Measurements from ENCODE around the gene IZUMO1. TPM values are rescaled to one million over a fixed set of nuclear protein-coding genes. Genes with fewer than 3 reads are reported as not detected.

IZUMO1 gene
- total and polyA plus RNA-seq, 9 of the 15 experiments (the other 6 are each of a cell fraction or from before 2014, with no cell fraction given) = 0.14 to 2.1 (median 0.73) TPM

DNA sequence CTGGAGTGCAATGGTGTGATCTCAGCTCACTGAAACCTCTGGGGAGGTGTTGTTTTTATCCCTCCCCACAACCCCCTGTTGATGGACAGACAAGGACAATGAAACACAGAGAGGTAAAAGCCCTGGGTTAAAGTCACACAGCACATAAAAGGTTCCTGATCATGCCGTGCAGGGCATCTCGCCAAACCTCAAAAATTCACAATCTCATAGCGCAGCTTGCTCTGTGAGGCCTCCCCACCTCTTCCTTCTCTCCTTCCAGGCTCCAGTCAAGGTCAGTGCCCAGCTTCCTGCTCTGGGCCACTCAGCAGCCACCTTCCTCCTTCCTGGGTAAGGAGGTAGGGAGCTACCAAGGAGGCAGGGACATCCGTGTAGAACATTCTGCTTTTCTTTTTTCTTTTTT lies 48.7 kb downstream of the IZUMO1 start (continued):
- TF ChIP-seq, protein P1, sequence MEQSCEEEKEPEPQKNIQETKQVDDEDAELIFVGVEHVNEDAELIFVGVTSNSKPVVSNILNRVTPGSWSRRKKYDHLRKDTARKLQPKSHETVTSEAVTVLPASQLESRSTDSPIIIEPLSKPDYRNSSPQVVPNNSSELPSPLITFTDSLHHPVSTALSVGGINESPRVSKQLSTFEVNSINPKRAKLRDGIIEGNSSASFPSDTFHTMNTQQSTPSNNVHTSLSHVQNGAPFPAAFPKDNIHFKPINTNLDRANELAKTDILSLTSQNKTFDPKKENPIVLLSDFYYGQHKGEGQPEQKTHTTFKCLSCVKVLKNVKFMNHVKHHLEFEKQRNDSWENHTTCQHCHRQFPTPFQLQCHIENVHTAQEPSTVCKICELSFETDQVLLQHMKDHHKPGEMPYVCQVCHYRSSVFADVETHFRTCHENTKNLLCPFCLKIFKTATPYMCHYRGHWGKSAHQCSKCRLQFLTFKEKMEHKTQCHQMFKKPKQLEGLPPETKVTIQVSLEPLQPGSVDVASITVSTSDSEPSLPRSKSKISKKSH (CRISPR knock-in tag; IDR thresholded peaks at IDR 0.05) = no peak
- no peak for TF ChIP-seq NCOA4 (IDR thresholded peaks at IDR 0.05; ENCODE audit: partially characterized antibody)
- TF ChIP-seq KDM1A (IDR thresholded peaks at IDR 0.05) = peak; percentile 61 to 84
- TF ChIP-seq, protein P2, sequence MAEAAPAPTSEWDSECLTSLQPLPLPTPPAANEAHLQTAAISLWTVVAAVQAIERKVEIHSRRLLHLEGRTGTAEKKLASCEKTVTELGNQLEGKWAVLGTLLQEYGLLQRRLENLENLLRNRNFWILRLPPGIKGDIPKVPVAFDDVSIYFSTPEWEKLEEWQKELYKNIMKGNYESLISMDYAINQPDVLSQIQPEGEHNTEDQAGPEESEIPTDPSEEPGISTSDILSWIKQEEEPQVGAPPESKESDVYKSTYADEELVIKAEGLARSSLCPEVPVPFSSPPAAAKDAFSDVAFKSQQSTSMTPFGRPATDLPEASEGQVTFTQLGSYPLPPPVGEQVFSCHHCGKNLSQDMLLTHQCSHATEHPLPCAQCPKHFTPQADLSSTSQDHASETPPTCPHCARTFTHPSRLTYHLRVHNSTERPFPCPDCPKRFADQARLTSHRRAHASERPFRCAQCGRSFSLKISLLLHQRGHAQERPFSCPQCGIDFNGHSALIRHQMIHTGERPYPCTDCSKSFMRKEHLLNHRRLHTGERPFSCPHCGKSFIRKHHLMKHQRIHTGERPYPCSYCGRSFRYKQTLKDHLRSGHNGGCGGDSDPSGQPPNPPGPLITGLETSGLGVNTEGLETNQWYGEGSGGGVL (CRISPR knock-in tag; IDR thresholded peaks at IDR 0.05) = no peak
- TF ChIP-seq ESRRA (IDR thresholded peaks at IDR 0.05; ENCODE audit: borderline replicate concordance, low read depth) = peak; percentile 98
- no peak for TF ChIP-seq BRD4 (IDR thresholded peaks at IDR 0.05)
- TF ChIP-seq ZC3H4 (CRISPR knock-in tag; IDR thresholded peaks at IDR 0.05; ENCODE audit: borderline replicate concordance) = no peak
- no peak for TF ChIP-seq ZNF766 (CRISPR knock-in tag; conservative IDR thresholded peaks at IDR 0.05)
- no peak for TF ChIP-seq NR2C2 (CRISPR knock-in tag; IDR thresholded peaks at IDR 0.05)
- peak; percentile 22; the same call in 1 of the 2 replicates for TF ChIP-seq NR2C2 (tag; IDR thresholded peaks at IDR 0.05)
- TF ChIP-seq, protein P3, sequence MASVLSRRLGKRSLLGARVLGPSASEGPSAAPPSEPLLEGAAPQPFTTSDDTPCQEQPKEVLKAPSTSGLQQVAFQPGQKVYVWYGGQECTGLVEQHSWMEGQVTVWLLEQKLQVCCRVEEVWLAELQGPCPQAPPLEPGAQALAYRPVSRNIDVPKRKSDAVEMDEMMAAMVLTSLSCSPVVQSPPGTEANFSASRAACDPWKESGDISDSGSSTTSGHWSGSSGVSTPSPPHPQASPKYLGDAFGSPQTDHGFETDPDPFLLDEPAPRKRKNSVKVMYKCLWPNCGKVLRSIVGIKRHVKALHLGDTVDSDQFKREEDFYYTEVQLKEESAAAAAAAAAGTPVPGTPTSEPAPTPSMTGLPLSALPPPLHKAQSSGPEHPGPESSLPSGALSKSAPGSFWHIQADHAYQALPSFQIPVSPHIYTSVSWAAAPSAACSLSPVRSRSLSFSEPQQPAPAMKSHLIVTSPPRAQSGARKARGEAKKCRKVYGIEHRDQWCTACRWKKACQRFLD (CRISPR knock-in tag; IDR thresholded peaks at IDR 0.05) = no peak
- TF ChIP-seq RCOR1 (IDR thresholded peaks at IDR 0.05; ENCODE audit: borderline replicate concordance in 1 of 2, low read depth in 2 of 2, low read length in 2 of 2) = peak in 1 of 2 experiments; percentile 79; a peak in 2 of 4 replicates
- peak; percentile 54 for TF ChIP-seq EP300 (IDR thresholded peaks at IDR 0.05; ENCODE audit: low read length)
- peak; percentile 35 for TF ChIP-seq ZFX (CRISPR knock-in tag; IDR thresholded peaks at IDR 0.05)
- TF ChIP-seq, protein P4, sequence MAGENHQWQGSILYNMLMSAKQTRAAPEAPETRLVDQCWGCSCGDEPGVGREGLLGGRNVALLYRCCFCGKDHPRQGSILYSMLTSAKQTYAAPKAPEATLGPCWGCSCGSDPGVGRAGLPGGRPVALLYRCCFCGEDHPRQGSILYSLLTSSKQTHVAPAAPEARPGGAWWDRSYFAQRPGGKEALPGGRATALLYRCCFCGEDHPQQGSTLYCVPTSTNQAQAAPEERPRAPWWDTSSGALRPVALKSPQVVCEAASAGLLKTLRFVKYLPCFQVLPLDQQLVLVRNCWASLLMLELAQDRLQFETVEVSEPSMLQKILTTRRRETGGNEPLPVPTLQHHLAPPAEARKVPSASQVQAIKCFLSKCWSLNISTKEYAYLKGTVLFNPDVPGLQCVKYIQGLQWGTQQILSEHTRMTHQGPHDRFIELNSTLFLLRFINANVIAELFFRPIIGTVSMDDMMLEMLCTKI (IDR thresholded peaks at IDR 0.05; ENCODE audit: partially characterized antibody) = no peak
- TF ChIP-seq CREB1 (IDR thresholded peaks at IDR 0.05) = no peak
- no peak for TF ChIP-seq CREB1 (CRISPR knock-in tag; IDR thresholded peaks at IDR 0.05)
- no peak for TF ChIP-seq EWSR1 (IDR thresholded peaks at IDR 0.05; ENCODE audit: borderline replicate concordance, low read depth, partially characterized antibody)
- peak; percentile 74 for TF ChIP-seq DPF2 (IDR thresholded peaks at IDR 0.05)
- TF ChIP-seq PURB (CRISPR knock-in tag; IDR thresholded peaks at IDR 0.05; ENCODE audit: low read depth) = no peak
- no peak for TF ChIP-seq ZNF445 (CRISPR knock-in tag; IDR thresholded peaks at IDR 0.05; ENCODE audit: low read depth)
- no peak for TF ChIP-seq SMAD1 (IDR thresholded peaks at IDR 0.05; ENCODE audit: low read depth, low read length, partially characterized antibody)
- TF ChIP-seq ZNF717 (CRISPR knock-in tag; IDR thresholded peaks at IDR 0.05) = no peak
- TF ChIP-seq ASH1L (IDR thresholded peaks at IDR 0.05; ENCODE audit: borderline replicate concordance, low read depth, partially characterized antibody) = peak; percentile 22
- no peak for TF ChIP-seq SUPT5H (IDR thresholded peaks at IDR 0.05)
- no peak for TF ChIP-seq TARDBP (IDR thresholded peaks at IDR 0.05)
- peak; percentile 90 for TF ChIP-seq BCOR (IDR thresholded peaks at IDR 0.05)
